ENCODE measurements around the gene OR2L8. TPM values are rescaled to one million over a fixed set of nuclear protein-coding genes. Genes with fewer than 3 reads are reported as not detected.

OR2L8 gene
- total and polyA plus RNA-seq, 8 donors = not detected

GRCh38 chr1:247908766-247909165, 39.9 kb upstream of the OR2L8 start:
- H3K27ac ChIP-seq = no peak overlapping the region
- H3K4me3 ChIP-seq = no peak overlapping the region
- no peaks in the 10 kb centered on the region for H3K4me1 ChIP-seq
- H3K36me3 ChIP-seq = no peaks in the 10 kb centered on the region
- TF ChIP-seq CTCF (IDR thresholded peaks at IDR 0.05) = no peak
- H3K9me3 ChIP-seq = no peaks in the 10 kb centered on the region
- no peaks in the 10 kb centered on the region for H3K27me3 ChIP-seq
- no peak for DNase-seq
- intact Hi-C loops (cut with DNase I) = no loop called here
- no peak for ATAC-seq

- intact Hi-C loops (cut with DNase I) = no loop called here
- TF ChIP-seq CTCF (IDR thresholded peaks at IDR 0.05) = no peak
- no peaks in the 10 kb centered on the region for H3K9me3 ChIP-seq
- ATAC-seq (no peak), DNase-seq (no peak)
- no peaks in the 10 kb centered on the region for H3K4me1 ChIP-seq
- no peaks in the 10 kb centered on the region for H3K36me3 ChIP-seq
- no peak overlapping the region for H3K27ac ChIP-seq
- H3K4me3 ChIP-seq = no peak overlapping the region
- no peaks in the 10 kb centered on the region for H3K27me3 ChIP-seq
These were observed 34.9 kb upstream of the OR2L8 start for GRCh38 chr1:247913786-247914185.

GRCh38 chr1:247914941-247915662, 33.6 kb upstream of the OR2L8 start:
- H3K4me1 ChIP-seq = no peaks in the 10 kb centered on the region
- H3K9me3 ChIP-seq = no peaks in the 10 kb centered on the region
- no peak for ATAC-seq
- H3K4me3 ChIP-seq = no peak overlapping the region
- intact Hi-C loops (cut with DNase I) = no loop called here
- no peaks in the 10 kb centered on the region for H3K27me3 ChIP-seq
- H3K36me3 ChIP-seq = no peaks in the 10 kb centered on the region
- no peak overlapping the region for H3K27ac ChIP-seq
- no peak for DNase-seq
- no peak for TF ChIP-seq CTCF (IDR thresholded peaks at IDR 0.05)

- H3K27me3 ChIP-seq = no peaks in the 10 kb centered on the region
- no peaks in the 10 kb centered on the region for H3K4me1 ChIP-seq
- DNase-seq = no peak
- no peak within 1 kb of the TSS for H3K4me3 ChIP-seq
- H3K27ac ChIP-seq = no peak within 1 kb of the TSS
- no peaks in the 10 kb centered on the region for H3K9me3 ChIP-seq
- intact Hi-C loops (cut with DNase I) = no loop called here
- no peaks in the 10 kb centered on the region for H3K36me3 ChIP-seq
- ATAC-seq = no peak
- TF ChIP-seq CTCF (IDR thresholded peaks at IDR 0.05) = no peak
These were observed 28.7 kb upstream of the OR2L8 start, which contains the start of gene OR2T8 for GRCh38 chr1:247919952-247920351. Gene OR2T8, plus strand, starts transcription at chr1:247920252. Its CDS starts 766 bp downstream, at chr1:247921018.

- Histone ChIP-seq H3K9me3 (no peaks in the 10 kb centered on the region), H3K36me3 (no peaks in the 10 kb centered on the region), H3K4me1 (no peaks in the 10 kb centered on the region), H3K27ac (no peak overlapping the region), H3K27me3 (no peaks in the 10 kb centered on the region), H3K4me3 (no peak overlapping the region)
- intact Hi-C loops (cut with DNase I) = no loop called here
- TF ChIP-seq CTCF (IDR thresholded peaks at IDR 0.05) = no peak
- DNase-seq (no peak), ATAC-seq (no peak)
These were observed 24.7 kb upstream of the OR2L8 start for GRCh38 chr1:247923941-247924340.

All from left lung (tissue), 10 donors.